Non-pigmented ciliary epithelial cell (primary cell): ENCODE data around the gene USP15.
"Not testable (repeated sequence)": the region's sequence is repeated elsewhere in the genome, so short reads cannot be mapped to it uniquely, and the experiment has no call there.

Source experiments
- DNase-seq: peaks from one replicate; pipeline ENCODE4 v3.0.0-alpha.2; 2010; ENCODE audit warnings: low read depth

Gene USP15

GRCh38 chr12:62323386-62323785 lies 63.2 kb downstream of the USP15 start:
- no peak for DNase-seq

GRCh38 chr12:62328296-62328921 lies 68.2 kb downstream of the USP15 start:
- no peak for DNase-seq

GRCh38 chr12:62331306-62331705 lies 71.1 kb downstream of the USP15 start:
- no peak for DNase-seq

GRCh38 chr12:62332598-62332997 lies 72.4 kb downstream of the USP15 start:
- DNase-seq, result peak; percentile 14

GRCh38 chr12:62335057-62335456 lies 74.9 kb downstream of the USP15 start:
- DNase-seq, result no peak

GRCh38 chr12:62335796-62336195 lies 75.6 kb downstream of the USP15 start:
- DNase-seq, result no peak

- DNase-seq, result not testable (repeated sequence)
These were observed 77.4 kb downstream of the USP15 start for GRCh38 chr12:62337643-62338042.

GRCh38 chr12:62342614-62343303 lies 82.6 kb downstream of the USP15 start:
- not testable (repeated sequence) for DNase-seq

- not testable (repeated sequence) for DNase-seq
These were observed 83.3 kb downstream of the USP15 start for GRCh38 chr12:62343304-62344120.

- not testable (repeated sequence) for DNase-seq
These were observed 84.7 kb downstream of the USP15 start for GRCh38 chr12:62344731-62345556.

- no peak for DNase-seq
These were observed 85.5 kb downstream of the USP15 start for GRCh38 chr12:62345667-62346066.

GRCh38 chr12:62346817-62347216 lies 86.6 kb downstream of the USP15 start:
- no peak for DNase-seq

- DNase-seq, result no peak
These were observed 87.9 kb downstream of the USP15 start for GRCh38 chr12:62347922-62348650.

GRCh38 chr12:62350554-62350953 lies 90.3 kb downstream of the USP15 start:
- DNase-seq, result no peak

- DNase-seq, result no peak
These were observed 91.1 kb downstream of the USP15 start for GRCh38 chr12:62351326-62351725.

- no peak for DNase-seq
These were observed 100.8 kb downstream of the USP15 start for GRCh38 chr12:62361048-62361447.

GRCh38 chr12:62363506-62363905 lies 103.3 kb downstream of the USP15 start:
- no peak for DNase-seq

GRCh38 chr12:62364697-62365096 lies 104.5 kb downstream of the USP15 start:
- not testable (repeated sequence) for DNase-seq

- not testable (repeated sequence) for DNase-seq
These were observed 105.6 kb downstream of the USP15 start for GRCh38 chr12:62365846-62366245.

- not testable (repeated sequence) for DNase-seq
These were observed 108.4 kb downstream of the USP15 start for GRCh38 chr12:62368430-62369223.
